CD4-positive, alpha-beta T cell treated with Interleukin-15 for 1 hour (primary cell): ENCODE measurements around the gene AGO4.
"Not testable (repeated sequence)": the region's sequence is repeated elsewhere in the genome, so short reads cannot be mapped to it uniquely, and the experiment has no call there.

Experiments used
- DNase-seq: peaks from one replicate; pipeline ENCODE4 v3.0.0-alpha.2; 2020

The AGO4 gene

GRCh38 chr1:35807614-35808449 is at the start of gene AGO4:
Gene AGO4 (plus strand): TSS chr1:35808016. CDS start chr1:35808417, 401 bp downstream.
- DNase-seq: no peak

DNA sequence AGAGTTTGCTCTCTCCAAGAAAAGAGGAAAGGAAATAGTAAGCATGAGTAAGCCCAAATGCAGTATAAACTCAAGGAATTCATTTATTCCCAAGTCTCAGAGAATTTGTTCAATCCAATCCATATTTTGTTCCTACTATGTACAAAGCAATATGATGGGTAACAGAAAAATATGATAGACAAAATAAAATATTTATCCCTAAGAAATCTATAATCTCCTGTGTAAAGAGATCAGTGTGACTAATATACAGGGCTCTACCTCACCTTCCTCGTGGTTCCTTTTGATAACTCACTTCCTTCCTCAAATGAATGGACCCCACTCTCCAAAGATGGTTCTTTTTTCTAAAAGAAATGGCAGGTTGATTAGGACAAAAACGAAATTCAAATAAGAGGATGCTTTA is 45.7 kb upstream of the AGO4 start:
- DNase-seq: no peak

DNA sequence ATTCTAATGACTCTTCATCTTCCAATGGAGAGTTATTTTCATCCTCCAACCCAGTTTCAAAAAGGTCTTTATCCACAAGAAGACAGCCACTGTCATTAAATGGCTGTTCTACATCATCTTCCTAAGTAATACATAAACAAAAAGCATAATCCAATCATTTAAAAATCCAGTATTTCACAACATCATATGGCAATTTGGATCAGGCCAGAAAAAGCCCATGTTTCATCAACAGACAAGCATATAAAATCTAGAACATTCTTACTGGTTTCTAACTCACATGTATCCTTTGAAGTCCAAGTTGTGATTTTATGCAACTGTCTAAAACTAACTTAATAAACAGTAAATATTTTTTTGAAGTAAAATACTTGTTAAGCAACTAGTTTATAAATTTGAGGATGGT is 44.6 kb upstream of the AGO4 start:
- no peak for DNase-seq

GRCh38 chr1:35764283-35764682 is 43.5 kb upstream of the AGO4 start:
- no peak for DNase-seq

DNA sequence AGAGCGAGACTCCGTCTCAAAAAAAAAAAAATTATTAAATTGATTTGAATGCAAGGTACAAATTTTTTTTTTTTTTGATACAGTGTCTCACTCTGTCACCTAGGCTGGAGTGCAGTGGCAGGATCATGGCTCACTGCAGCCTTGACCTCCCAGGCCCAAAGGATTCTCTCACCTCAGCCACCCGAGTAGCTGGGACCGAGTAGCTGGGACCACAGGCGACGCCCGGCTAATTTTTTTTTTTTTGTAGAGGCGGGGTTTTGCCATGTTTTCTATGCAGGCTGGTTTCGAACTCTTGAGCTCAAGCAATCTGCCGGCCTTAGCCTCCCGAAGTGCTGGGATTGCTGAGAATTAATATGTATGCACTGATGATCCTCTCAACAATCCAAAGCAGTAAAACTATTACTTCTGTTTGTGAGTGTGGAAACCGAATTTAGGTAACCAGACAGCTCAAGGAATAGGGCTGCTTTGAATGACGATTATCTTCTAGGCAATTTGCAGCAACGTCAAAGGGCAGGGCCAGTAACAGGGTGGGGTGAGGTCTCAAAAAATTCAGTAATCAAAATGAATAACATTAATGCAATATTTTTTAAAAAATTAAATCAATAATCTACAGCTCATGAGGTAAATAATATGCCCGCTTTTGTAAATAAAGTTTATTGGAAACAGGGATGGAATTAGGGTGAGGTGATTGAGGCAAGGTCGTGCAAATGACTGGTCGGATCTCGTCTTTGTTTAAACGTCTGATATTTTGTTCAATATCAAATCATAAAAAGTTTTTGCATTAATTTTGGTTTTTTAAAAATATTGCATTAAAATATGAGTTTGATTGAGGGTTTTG is 39.2 kb upstream of the AGO4 start:
- DNase-seq: no peak

DNA sequence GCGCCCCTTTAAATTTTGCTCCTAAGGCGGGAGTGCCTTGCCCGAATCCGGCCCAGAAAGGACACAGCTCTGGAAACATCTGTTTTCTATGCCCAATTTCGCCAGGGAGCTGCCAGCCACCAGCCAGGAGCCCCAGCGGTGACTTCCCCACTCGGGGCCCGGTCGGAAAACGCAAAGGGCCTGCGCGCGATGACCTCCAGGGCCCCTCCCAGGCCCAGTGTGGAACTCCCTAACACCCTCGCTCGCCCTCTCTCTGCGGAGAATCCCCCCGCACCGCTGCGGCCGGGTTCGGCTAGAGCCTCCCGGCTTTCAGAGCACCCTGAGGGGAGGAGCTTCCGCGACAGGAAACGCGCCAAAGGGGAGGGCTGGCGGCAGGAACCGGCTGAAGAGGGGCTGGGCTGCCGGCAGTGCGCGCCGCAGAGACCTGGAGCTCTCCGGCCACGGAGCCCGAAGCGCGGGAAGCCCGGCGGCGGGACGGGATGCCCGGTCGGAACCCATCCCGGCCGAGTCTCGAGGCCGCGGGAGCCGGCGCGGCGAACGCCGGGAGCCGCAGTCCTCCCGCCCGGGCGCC is 38.5 kb upstream of the AGO4 start:
- DNase-seq: peak; percentile 82

DNA sequence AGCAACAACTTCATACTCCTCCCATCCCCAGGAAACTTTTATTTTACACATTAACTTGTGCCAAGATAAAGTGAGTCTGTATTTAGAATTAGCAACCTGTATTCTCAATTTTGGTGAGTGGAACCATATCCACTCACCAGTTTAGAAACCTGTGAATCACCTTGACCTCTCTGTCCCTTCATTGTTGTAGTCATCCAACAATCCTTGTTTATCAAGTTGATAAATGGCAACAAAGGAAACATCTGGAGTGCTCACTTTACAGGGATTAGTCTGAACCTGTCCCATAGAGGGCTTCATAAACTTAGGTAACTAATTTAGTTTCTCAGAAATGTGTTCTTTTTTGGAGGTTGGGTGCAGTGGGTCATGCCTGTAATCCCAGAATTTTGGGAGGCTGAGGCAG is 34.1 kb upstream of the AGO4 start:
- no peak for DNase-seq

GRCh38 chr1:35776172-35776571 is 31.6 kb upstream of the AGO4 start:
- DNase-seq: not testable (repeated sequence)

GRCh38 chr1:35777109-35777508 is 30.7 kb upstream of the AGO4 start:
- no peak for DNase-seq

- no peak for DNase-seq
These were observed 24.7 kb upstream of the AGO4 start for GRCh38 chr1:35783055-35783583.

GRCh38 chr1:35784364-35784763 is 23.5 kb upstream of the AGO4 start:
- DNase-seq: not testable (repeated sequence)

GRCh38 chr1:35788139-35788538 is 19.7 kb upstream of the AGO4 start:
- DNase-seq: no peak

DNA sequence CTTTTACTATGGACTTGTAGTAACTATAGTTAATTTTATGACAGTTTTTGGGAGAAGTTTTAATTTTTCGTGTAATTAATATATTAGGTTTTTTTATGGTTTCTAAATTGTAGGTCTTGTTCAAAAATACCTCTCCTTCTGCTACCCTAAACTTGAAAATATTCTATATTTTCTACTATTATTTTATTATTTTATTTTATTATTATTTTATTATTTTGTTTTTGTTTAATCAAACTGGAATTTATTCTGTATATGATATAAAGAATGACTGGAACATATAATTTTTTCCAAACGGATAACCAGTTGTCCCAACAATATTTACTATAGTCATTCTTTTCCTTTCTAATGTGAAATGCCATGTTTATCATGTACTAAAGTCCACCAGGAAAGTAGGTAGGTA is 17.1 kb upstream of the AGO4 start:
- no peak for DNase-seq

- DNase-seq: no peak
These were observed 12.5 kb upstream of the AGO4 start for GRCh38 chr1:35795295-35795694.

DNA sequence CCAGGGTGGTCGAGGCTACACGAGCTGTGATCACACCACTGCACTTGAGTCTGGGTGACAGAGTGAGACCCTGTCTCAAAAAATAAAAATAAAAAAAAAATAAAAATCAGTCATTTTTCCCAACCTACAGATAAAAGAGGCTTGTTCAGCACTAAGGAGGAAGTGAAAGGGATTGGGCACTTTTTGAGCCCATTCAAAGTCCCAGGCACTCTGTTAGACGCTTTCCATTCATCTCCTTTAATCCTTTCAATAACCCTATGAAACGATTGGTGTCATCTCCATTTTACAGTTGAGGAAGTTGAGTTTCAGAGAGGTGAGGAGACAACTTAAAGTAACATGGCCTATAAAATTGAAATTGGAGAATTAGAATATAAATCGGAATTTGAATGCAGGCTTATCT is 10.4 kb upstream of the AGO4 start:
- no peak for DNase-seq

DNA sequence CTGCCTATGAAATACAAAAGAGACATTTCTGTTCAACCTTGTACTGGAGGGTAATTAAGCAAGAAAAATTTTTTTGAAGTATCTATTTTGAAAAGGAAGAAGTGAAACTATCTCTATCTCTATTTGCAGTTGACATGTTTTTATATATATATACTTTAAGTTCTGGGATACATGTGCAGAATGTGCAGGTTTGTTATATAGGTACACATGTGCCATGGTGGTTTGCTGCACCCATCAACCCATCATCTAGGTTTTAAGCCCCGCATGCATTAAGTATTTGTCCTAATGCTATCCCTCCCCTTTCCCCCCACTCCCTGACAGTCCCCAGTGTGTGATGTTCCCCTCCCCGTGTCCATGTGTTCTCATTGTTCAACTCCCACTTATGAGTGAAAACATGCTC is 9.8 kb upstream of the AGO4 start:
- DNase-seq: not testable (repeated sequence)

DNA sequence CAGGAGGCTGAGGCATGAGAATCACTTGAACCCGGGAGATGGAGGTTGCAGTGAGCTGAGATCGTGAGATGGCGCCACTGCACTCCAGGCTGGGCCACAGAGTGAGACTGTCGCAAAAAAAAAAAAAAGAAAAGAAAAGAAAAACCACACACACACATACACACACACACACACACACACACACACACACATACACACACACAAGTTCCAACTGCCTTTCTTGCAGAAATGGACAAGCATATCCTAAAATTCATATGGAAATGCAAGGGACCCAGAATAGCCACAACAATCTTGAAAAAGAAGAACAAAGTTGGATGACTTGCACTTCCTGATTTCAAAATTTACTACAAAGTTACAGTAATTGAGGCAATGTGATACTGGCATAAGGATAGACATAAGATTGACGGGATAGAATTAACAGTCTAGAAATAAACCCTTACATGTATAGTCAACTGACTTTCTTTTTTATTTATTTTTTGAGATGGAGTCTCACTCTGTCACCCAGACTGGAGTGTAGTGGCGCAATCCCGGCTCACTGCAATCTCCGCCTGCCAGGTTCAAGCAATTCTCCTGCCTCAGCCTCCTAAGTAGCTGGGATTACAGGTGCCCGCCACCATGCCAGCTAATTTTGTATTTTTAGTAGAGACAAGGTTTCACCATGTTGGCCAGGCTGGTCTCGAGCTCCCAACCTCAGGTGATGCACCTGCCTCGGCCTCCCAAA is 7.5 kb upstream of the AGO4 start:
- not testable (repeated sequence) for DNase-seq

GRCh38 chr1:35808450-35809113 is 766 bp downstream of the AGO4 start:
- no peak for DNase-seq

DNA sequence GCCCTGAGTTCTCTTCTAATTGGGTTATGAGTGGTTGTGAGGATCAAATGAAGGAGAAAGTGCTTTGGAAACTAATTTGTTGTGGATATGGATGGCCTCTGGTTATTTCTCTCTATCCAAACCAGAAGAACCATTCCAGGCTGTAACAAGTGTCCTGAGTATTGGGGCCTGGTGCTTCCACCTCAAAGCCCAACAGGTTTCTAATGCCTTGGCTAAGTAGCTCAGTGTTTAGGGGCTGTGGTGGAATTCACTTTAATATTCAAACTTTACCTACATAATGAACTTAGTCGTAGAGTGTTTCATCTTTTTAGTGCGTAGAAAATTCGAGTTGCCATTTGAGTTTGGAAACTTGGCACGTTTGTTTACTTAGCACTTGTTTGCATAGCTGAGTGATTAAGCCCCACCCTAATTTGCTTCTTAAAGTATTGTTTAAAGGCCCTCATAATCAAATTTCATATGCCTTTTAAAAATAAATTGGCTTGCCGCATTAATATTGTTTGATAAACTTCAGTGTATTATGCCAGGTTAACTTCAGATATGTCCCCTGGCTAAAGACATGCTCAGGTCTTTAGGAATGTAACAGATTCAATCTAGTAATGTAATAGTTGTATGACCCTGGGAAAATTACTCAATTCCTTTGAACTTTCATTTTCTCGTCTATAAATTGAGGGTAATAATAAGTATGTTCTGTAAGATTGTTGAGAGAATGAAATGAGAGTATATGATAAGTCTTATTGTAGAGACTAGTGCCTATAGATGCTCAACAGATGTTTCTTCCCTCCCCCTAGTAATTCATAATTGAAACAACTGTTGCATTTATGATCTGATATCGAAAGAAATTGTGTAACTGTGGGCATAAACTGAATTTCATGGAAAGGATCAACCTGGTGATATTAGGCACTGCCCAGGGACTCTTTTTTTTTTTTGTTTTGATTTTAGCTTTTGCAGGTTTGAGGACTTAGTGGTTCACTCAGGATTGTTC is 1.6 kb downstream of the AGO4 start:
- no peak for DNase-seq

- no peak for DNase-seq
These were observed 2.5 kb downstream of the AGO4 start for GRCh38 chr1:35810096-35810881.
